H9 (cell line): Measurements from ENCODE around the gene SNX32. TPM values are rescaled to one million over a fixed set of nuclear protein-coding genes. Genes with fewer than 3 reads are reported as not detected.

Experiments used
- DNase-seq: peaks from one replicate; pipeline ENCODE4 v3.0.0-alpha.2; 2017
- H2AFZ ChIP-seq: one replicate; pipeline ENCODE4 v1.6.1; 2013; ENCODE audit warnings: mild to moderate bottlenecking, low read length, control low read depth, moderate library complexity
- H2AK5ac ChIP-seq: 2 replicates; pipeline ENCODE4 v1.6.1; 2013; ENCODE audit warnings: low read length, control low read depth, mixed read lengths; ENCODE audit not compliant: insufficient read length
- H2BK120ac ChIP-seq: one replicate; pipeline ENCODE4 v1.6.1; 2013; ENCODE audit warnings: low read depth, mild to moderate bottlenecking, low read length, control low read depth, inconsistent platforms; ENCODE audit not compliant: poor library complexity, severe bottlenecking
- H2BK12ac ChIP-seq: 2 replicates; pipeline ENCODE4 v1.6.1; 2013; ENCODE audit warnings: low read length, control low read depth, mixed read lengths, low read depth; ENCODE audit not compliant: insufficient read length
- H2BK15ac ChIP-seq: 2 replicates; pipeline ENCODE4 v1.6.1; 2013; ENCODE audit warnings: low read depth, low read length, control low read depth
- H2BK20ac ChIP-seq: one replicate; pipeline ENCODE4 v1.6.1; 2013; ENCODE audit warnings: low read depth, mild to moderate bottlenecking, low read length, control low read depth, inconsistent platforms; ENCODE audit not compliant: poor library complexity, severe bottlenecking
- H2BK5ac ChIP-seq: 2 replicates; pipeline ENCODE4 v1.6.1; 2013; ENCODE audit warnings: low read length, control low read depth, mixed read lengths; ENCODE audit not compliant: insufficient read length
- H3K14ac ChIP-seq: 2 replicates; pipeline ENCODE4 v1.6.1; 2013; ENCODE audit warnings: low read length, control low read depth; ENCODE audit not compliant: insufficient read depth
- H3K18ac ChIP-seq: 2 replicates; pipeline ENCODE4 v1.6.1; 2013; ENCODE audit warnings: low read depth, mild to moderate bottlenecking, mixed read lengths, low read length, control low read depth; ENCODE audit not compliant: insufficient read length
- H3K23ac ChIP-seq: 2 replicates; pipeline ENCODE4 v1.6.1; 2013; ENCODE audit warnings: low read length, control low read depth, mixed read lengths, low read depth; ENCODE audit not compliant: insufficient read length
- H3K23me2 ChIP-seq: 2 replicates; pipeline ENCODE4 v1.6.1; 2013; ENCODE audit warnings: low read depth, mild to moderate bottlenecking, mixed read lengths, low read length, control low read depth; ENCODE audit not compliant: insufficient read length, poor library complexity, severe bottlenecking
- H3K27ac ChIP-seq: 2 replicates; pipeline ENCODE4 v1.5.1; 2013; ENCODE audit warnings: low read length, control low read depth, mixed read lengths, low read depth; ENCODE audit not compliant: insufficient read length
- H3K27me3 ChIP-seq: 2 replicates; pipeline ENCODE4 v1.6.1; 2013; ENCODE audit warnings: low read length, control low read depth, inconsistent platforms; ENCODE audit not compliant: insufficient read depth
- H3K4ac ChIP-seq: 2 replicates; pipeline ENCODE4 v1.6.1; 2013; ENCODE audit warnings: low read depth, mild to moderate bottlenecking, control low read depth, inconsistent platforms, low read length, moderate library complexity
- H3K4me1 ChIP-seq: 2 replicates; pipeline ENCODE4 v1.6.1; 2013; ENCODE audit warnings: low read length, control low read depth, inconsistent platforms; ENCODE audit not compliant: insufficient read depth
- H3K4me2 ChIP-seq: 2 replicates; pipeline ENCODE4 v1.6.1; 2013; ENCODE audit warnings: low read length, control low read depth, mixed read lengths; ENCODE audit not compliant: insufficient read length, insufficient read depth
- H3K56ac ChIP-seq: 2 replicates; pipeline ENCODE4 v1.6.1; 2013; ENCODE audit warnings: low read depth, mild to moderate bottlenecking, mixed read lengths, low read length, control low read depth; ENCODE audit not compliant: insufficient read length
- H3K79me1 ChIP-seq: 2 replicates; pipeline ENCODE4 v1.6.1; 2013; ENCODE audit warnings: low read depth, mild to moderate bottlenecking, moderate library complexity, low read length, control low read depth, inconsistent platforms; ENCODE audit not compliant: insufficient read depth, poor library complexity, severe bottlenecking
- H3K79me2 ChIP-seq: 2 replicates; pipeline ENCODE4 v1.6.1; 2013; ENCODE audit warnings: low read length, control low read depth, inconsistent platforms; ENCODE audit not compliant: insufficient read depth
- H3K9ac ChIP-seq: 2 replicates; pipeline ENCODE4 v1.6.1; 2013; ENCODE audit warnings: low read length, control low read depth, mixed read lengths; ENCODE audit not compliant: insufficient read length; ENCODE audit errors: extremely low read depth
- H3K9me3 ChIP-seq: one replicate; pipeline ENCODE4 v1.6.1; 2013; ENCODE audit warnings: low read depth, low read length, inconsistent platforms; ENCODE audit not compliant: control insufficient read depth
- H3T11ph ChIP-seq: one replicate; pipeline ENCODE4 v1.6.1; 2013; ENCODE audit warnings: mild to moderate bottlenecking, low read length, control low read depth, inconsistent platforms
- H4K20me1 ChIP-seq: one replicate; pipeline ENCODE4 v1.6.1; 2013; ENCODE audit not compliant: control insufficient read depth, insufficient read length, insufficient read depth
- H4K5ac ChIP-seq: 2 replicates; pipeline ENCODE4 v1.6.1; 2013; ENCODE audit warnings: low read depth, mild to moderate bottlenecking, mixed read lengths, low read length, control low read depth; ENCODE audit not compliant: insufficient read length
- H4K8ac ChIP-seq: replicated peaks from 2 replicates; pipeline ENCODE4 v1.6.1; 2013; ENCODE audit warnings: low read length, control low read depth, mixed read lengths, low read depth; ENCODE audit not compliant: insufficient read length
- H4K91ac ChIP-seq: 2 replicates; pipeline ENCODE4 v1.6.1; 2013; ENCODE audit warnings: low read depth, mild to moderate bottlenecking, moderate library complexity, mixed read lengths, low read length, control low read depth; ENCODE audit not compliant: insufficient read length
- H3K27ac Mint-ChIP-seq, 3 experiments: 2 replicates in 2 of 3; 3 replicates in 1 of 3; pipeline ENCODE4 v1.8.0; 2020 to 2021; ENCODE audit warnings: mixed read lengths in 3 of 3, mild to moderate bottlenecking in 1 of 3, moderate library complexity in 1 of 3
- H3K27me3 Mint-ChIP-seq: 2 replicates; pipeline ENCODE4 v1.8.0; 2021; ENCODE audit warnings: low read depth, mild to moderate bottlenecking, moderate library complexity, mixed read lengths
- H3K36me3 Mint-ChIP-seq, 3 experiments: 2 replicates in 2 of 3; 3 replicates in 1 of 3; pipeline ENCODE4 v1.8.0; 2020 to 2021; ENCODE audit warnings: low read depth in 3 of 3, mixed read lengths in 3 of 3; ENCODE audit not compliant: insufficient read depth in 1 of 3
- H3K4me1 Mint-ChIP-seq, 2 experiments: 2 replicates each; pipeline ENCODE4 v1.8.0; 2020; ENCODE audit warnings: mixed read lengths in 2 of 2
- H3K4me3 Mint-ChIP-seq, 2 experiments: 2 replicates in 1 of 2; 3 replicates in 1 of 2; pipeline ENCODE4 v1.8.0; 2020 to 2021; ENCODE audit warnings: mild to moderate bottlenecking in 2 of 2, mixed read lengths in 2 of 2, moderate library complexity in 1 of 2
- H3K9me3 Mint-ChIP-seq, 2 experiments: 2 replicates in 1 of 2; 3 replicates in 1 of 2; pipeline ENCODE4 v1.8.0; 2020; ENCODE audit warnings: mild to moderate bottlenecking in 2 of 2, mixed read lengths in 2 of 2, moderate library complexity in 1 of 2
- CTCF ChIP-seq: fragments of 200-600 bp; sonication (generic); conservative IDR thresholded peaks from 3 replicates; pipeline ENCODE4 v1.8.0; 2021; ENCODE audit warnings: antibody characterized with exemption, mild to moderate bottlenecking
- WGBS: extraction: QIAGEN DNeasy Blood & Tissue Kit; methylation state at CpG from one replicate; pipeline ENCODE4 v1.1.7; 2013; ENCODE audit warnings: missing lambda C conversion rate, low lambda C conversion rate, mixed read lengths; ENCODE audit not compliant: insufficient read length; ENCODE audit errors: extremely low coverage; 5-methylcytosine and 5-hydroxymethylcytosine counted together
- total RNA-seq: library from RNA; stranded (reverse); gene quantifications from 2 replicates; pipeline ENCODE4 v1.2.1, GENCODE V29; 2021

Gene SNX32
- total RNA-seq, 1 experiment from 2014 or later = 1.2 TPM

DNA sequence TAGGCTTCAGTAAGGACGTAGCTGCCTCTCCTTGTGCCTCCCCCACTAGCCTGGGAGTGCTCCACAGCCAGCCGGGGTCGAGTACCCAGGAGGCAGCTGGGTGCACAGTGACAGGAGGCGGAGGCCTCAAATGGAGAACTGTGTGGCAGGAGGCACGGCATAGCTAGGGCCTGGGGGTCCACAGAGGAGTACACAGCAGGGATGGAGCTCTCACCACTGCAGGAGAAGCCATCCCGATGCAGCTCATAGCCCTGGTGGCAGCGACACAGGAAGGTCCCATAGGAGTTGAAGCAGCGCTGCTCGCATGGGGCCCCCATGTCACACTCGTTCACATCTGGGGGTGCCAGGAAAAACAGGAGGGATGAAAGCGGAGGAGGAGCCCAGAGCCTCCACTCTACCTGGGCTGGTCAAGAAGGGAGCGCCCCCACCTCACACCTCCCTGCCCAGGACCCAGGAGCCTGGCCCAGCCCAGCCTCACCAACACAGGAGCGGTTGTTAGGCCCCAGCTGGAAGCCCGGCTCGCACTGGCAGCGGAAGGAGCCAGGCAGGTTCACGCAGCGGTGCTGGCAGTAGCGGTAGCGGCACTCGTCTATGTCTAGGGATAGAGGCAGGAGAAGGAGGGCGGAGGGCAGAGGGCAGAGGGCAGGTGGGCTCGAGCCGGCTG, 36.0 kb downstream of the SNX32 start:
- no peak overlapping the region for H2BK15ac ChIP-seq
- H4K8ac ChIP-seq = no peak overlapping the region
- no peaks in the 10 kb centered on the region for H3K79me1 ChIP-seq
- no peak overlapping the region for H3K18ac ChIP-seq
- no peak overlapping the region for H3K4me3 Mint-ChIP-seq
- no peaks in the 10 kb centered on the region for H3K9me3 ChIP-seq
- no peak overlapping the region for H3K4ac ChIP-seq
- H3K23ac ChIP-seq = no peak overlapping the region
- no peak overlapping the region for H3K14ac ChIP-seq
- H4K5ac ChIP-seq = no peak overlapping the region
- H3K27ac ChIP-seq = no peak overlapping the region
- no peak overlapping the region for H3T11ph ChIP-seq
- H2BK5ac ChIP-seq = no peak overlapping the region
- H3K4me1 Mint-ChIP-seq = peaks cover 15 to 20% of the 10 kb centered on the region in 2 experiments
- no peaks in the 10 kb centered on the region for H3K4me1 ChIP-seq
- peaks cover 5 to 12% (median 11%) of the 10 kb centered on the region in 3 experiments; a peak in 5 of 7 replicates for H3K36me3 Mint-ChIP-seq
- no peak for DNase-seq
- no peak overlapping the region for H2BK12ac ChIP-seq
- H3K56ac ChIP-seq = no peak overlapping the region
- H4K91ac ChIP-seq = no peak overlapping the region
- H3K27ac Mint-ChIP-seq = no peak overlapping the region
- H2AFZ ChIP-seq = no peak overlapping the region
- H2AK5ac ChIP-seq = no peak overlapping the region
- peaks cover 3% of the 10 kb centered on the region; the same call in 1 of the 2 replicates for H3K27me3 ChIP-seq
- H3K79me2 ChIP-seq = no peaks in the 10 kb centered on the region
- no peak overlapping the region for H3K9ac ChIP-seq
- no peak overlapping the region for H2BK120ac ChIP-seq
- no peaks in the 10 kb centered on the region for H4K20me1 ChIP-seq
- TF ChIP-seq CTCF = no peak
- H3K27me3 Mint-ChIP-seq = peaks cover 7% of the 10 kb centered on the region
- peaks cover 8% of the 10 kb centered on the region for H3K23me2 ChIP-seq
- H2BK20ac ChIP-seq = no peak overlapping the region
- H3K4me2 ChIP-seq = no peak overlapping the region
- H3K9me3 Mint-ChIP-seq = no peaks in the 10 kb centered on the region; a peak in 1 of 5 replicates
- no CpG with 5 or more reads among the region's 24 CpGs for WGBS
